Erythroblast (primary cell): ENCODE measurements around the gene CPSF3.
"Not testable (repeated sequence)": the region's sequence is repeated elsewhere in the genome, so short reads cannot be mapped to it uniquely, and the experiment has no call there.

ENCODE experiments used
- DNase-seq, 2 experiments: peaks; one replicate each; lab custom pipeline; 2025; lab: John Stamatoyannopoulos, UW
- GATA1 ChIP-seq: IDR thresholded peaks from 2 replicates; pipeline ENCODE4 v1.6.1; 2011; ENCODE audit warnings: low read depth, mild to moderate bottlenecking, control low read depth, low read length, moderate library complexity
- POLR2A ChIP-seq: IDR thresholded peaks from 2 replicates; pipeline ENCODE4 v1.6.1; 2011; ENCODE audit warnings: mild to moderate bottlenecking, low read length

The CPSF3 gene

DNA sequence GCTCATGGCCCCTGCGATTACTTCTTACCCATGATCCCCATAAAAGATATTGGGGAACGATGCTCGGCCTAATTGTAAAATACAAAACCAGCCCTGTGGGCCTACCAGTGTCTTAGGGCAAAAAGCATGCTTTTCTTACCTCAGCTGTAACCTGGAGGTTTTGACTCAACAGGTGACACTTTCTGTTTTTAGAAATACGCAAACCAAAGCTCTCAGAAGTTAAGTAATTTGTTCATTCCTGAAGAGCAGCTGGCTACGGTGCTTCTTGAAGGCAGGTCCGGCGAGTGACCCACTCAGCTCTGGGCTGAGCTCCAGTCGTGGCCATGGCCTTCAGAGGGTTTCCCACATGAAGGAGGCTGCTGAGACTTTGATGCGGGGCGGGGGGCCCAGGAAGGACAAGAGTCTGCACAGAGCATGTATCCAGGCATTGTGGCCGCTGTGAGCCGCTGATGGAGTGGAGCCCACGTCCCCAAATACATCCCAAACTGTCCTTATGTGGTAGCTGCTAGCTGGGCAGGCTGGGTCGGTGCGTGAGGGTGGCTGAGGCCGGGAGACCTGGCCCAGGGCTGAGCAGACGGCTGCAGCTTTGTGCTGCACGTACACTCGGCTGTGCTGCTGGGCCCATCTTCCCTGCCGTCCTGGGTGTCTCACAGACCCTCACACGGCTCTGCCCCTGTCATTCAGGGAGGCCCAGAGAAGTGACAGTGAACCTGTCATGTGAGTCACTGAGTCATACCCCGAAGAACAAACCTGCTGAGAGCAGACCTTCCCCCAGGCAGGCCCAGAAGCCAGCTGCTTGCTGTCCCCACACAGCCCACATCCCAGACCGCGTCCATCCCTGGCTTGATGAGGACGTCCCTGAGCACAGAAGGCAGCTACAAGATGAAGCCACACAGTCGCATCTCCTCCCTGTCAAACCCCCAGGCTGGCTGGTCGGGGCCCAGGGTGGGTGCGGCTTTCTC lies 34.2 kb upstream of the CPSF3 start:
- no peak for DNase-seq
- no peak for TF ChIP-seq POLR2A
- no peak for TF ChIP-seq GATA1

DNA sequence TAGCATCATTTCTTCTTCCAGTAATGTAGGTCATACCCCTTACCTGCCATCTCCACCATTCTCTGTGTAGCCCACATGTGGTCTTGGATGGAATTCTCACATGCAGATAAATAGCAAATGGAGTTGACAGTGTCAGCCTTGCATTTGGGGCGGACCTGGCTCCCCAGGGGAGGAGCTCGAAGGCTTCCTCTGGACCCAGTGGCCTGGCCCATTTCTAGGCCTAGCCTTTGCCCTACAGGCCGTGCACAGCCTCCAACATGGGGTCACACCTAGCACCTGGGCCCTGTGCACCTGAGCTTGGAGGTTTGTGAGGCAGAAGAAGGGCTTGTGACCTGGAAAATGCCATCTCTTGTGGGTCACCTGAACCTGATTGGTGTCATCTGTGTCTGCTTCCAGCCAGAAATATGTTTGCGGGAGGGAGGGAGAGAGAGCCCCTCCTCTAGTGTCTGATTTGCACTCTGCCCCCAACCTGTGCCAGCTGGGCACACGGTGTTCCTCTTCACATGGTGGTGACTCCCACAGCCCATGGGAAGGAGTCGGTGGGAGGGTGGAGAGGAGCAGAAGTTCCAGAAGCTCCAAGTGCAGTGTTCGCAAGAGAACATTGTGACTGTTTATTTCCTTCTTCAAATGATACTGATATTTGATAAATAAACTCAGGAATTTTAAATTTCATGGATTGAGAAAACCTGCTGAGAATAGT lies 33.2 kb upstream of the CPSF3 start:
- TF ChIP-seq POLR2A: no peak
- TF ChIP-seq GATA1: no peak
- DNase-seq: no peak

DNA sequence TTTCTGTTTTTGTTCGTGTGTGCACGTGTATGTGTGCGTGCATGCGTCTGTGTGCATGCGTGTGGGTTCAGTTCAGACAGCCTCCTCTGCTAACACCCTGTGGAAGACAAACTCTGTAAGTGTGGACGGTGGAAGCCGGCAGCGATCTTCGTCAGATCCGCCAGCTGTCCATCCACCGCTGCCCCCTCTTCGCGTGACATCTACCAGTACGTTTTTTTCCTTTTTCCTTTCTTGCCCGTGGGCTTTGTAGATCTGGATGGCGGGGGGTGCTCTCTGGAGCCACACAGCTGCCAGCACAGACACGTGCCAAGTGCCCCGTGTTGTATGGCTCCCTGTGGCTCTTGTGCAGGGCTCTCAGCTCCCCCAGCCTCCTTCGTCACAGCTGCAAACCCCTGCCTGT lies 32.5 kb upstream of the CPSF3 start:
- no peak for DNase-seq
- TF ChIP-seq GATA1 (no peak), POLR2A (no peak)

DNA sequence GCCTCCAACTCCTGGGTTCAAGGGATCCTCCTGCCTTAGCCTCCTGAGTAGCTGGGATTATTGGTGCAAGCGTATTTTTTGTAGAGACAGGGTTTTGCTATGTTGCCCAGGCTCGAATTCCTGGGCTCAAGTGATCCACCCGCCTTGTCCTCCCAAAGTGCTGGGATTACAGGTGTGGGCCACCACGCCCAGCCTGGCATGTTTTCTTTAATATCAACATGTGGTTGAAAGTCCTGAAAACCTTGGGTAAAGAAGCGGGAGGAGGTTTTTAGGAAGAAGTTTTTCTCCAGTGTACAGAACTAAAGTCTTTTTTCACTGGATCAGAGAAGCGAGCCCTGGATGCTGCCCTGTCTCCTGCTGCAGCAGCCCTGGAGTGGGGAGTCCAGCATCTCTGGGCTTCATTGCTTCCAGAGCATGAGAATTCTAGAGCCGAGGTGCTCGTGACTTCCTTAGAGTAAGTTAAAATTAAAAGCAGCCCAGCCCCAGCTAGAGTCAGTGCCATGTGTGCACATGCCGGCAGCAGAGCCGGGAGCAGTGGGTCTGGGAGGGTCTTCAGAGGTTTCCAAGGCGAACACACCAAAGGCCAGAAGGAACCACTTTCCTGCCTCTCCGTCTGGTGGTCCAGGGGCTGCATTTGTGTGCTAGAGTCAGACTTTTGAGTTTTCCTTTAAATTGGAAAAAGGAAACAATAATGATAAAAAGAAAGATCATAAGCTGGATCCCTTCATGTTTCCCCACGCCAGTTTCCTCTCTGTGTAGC lies 31.3 kb upstream of the CPSF3 start:
- TF ChIP-seq POLR2A (no peak), GATA1 (no peak)
- DNase-seq: no peak

DNA sequence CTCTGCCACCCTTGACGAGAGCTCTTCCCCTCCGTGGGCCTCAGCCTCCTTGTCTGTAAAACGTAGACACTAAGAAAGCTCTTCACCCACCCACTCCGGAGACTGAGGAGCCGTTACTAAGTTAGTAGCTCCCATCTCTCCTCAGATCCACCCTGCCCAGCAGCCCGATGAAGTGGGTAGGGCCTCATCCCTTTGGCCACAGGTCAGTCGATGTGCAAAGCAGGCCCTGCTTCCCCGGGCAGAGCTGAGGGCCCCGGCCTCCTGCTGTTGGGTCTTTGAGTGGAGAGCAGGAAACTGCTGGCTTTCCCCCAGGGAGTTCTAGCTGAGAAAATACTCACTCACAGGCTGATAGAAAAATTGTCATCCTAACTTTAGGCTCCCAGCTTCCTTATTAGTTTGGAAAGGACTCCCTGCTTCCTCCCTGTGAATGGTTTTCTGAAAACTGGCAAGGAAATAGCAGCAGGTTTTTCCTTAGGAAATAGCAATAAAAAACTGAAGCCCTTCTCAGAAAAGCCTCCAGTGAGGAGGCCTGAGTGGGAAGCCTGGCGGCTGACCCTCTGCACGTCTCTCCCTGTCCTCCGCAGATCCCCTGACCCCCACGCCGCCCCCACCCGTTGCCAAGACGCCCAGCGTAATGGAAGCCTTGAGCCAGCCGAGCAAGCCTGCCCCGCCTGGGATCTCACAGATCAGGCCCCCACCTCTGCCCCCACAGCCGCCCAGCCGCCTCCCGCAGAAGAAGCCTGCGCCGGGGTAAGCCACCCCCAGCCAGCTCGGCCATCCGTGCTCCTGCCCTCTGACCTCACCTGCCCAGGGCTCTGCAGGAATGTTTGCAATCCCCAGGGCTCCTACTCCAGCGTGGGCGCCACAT lies 30.3 kb upstream of the CPSF3 start:
- TF ChIP-seq POLR2A (no peak), GATA1 (no peak)
- no peak for DNase-seq

DNA sequence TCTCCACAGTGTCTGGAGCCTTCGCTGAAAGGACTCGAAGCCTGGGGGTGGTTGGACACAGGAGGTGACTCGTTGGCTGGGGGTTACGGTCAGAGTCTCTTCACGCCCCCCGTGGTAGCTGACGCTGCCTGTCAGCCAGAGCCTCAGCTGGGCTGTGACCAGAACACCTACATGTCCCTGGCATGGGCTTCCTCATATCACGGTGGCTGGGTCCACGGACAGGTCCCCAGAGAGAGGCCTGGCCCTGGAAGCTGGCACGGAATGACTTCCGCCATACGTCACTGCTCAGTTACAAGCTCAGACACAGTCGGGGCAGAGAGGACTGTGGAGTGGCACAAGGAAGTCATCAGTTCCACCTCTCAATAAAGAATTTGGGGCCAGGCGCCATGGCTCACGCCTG lies 28.6 kb upstream of the CPSF3 start:
- TF ChIP-seq GATA1 (no peak), POLR2A (no peak)
- no peak for DNase-seq

DNA sequence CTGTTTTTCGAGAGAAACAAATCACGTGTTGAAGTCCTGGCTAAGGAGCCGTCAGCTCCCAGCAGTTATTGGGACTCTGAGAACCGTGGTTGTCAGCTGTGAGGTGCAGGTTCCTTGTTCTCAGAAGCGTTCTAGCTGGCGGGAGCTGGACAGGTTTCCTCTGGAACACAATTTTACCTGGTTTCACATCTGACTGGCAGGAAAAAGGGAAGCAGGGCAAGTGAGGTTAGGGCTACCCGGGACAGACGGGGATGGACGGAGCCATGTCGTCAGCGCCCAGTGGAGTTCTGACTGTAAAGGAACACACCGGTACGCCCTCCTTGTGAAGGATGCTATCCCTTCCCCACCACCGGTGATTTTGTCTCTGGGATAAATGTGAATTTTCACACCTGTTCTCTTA lies 26.3 kb upstream of the CPSF3 start:
- TF ChIP-seq POLR2A (no peak), GATA1 (no peak)

DNA sequence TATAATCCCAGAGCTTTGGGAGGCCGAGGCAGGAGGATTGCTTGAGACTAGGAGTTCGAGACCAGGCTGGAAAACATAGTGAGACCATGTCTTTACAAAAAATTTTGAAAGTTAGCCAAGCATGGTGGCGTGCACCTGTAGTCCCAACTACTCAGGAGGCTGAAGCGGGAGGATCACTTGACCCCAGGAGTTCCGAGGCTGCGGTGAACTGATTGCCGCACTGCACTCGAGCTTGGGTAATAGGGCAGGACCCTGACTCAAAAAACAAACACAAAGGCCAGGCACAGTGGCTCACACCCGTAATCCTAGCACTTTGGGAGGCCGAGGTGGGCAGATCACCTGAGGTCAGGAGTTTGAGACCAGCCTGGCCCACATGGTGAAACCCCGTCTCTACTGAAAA lies 25.2 kb upstream of the CPSF3 start:
- not testable (repeated sequence) for DNase-seq

More for the DNA sequence above, 26.3 kb upstream of the CPSF3 start:
- DNase-seq: no peak

DNA sequence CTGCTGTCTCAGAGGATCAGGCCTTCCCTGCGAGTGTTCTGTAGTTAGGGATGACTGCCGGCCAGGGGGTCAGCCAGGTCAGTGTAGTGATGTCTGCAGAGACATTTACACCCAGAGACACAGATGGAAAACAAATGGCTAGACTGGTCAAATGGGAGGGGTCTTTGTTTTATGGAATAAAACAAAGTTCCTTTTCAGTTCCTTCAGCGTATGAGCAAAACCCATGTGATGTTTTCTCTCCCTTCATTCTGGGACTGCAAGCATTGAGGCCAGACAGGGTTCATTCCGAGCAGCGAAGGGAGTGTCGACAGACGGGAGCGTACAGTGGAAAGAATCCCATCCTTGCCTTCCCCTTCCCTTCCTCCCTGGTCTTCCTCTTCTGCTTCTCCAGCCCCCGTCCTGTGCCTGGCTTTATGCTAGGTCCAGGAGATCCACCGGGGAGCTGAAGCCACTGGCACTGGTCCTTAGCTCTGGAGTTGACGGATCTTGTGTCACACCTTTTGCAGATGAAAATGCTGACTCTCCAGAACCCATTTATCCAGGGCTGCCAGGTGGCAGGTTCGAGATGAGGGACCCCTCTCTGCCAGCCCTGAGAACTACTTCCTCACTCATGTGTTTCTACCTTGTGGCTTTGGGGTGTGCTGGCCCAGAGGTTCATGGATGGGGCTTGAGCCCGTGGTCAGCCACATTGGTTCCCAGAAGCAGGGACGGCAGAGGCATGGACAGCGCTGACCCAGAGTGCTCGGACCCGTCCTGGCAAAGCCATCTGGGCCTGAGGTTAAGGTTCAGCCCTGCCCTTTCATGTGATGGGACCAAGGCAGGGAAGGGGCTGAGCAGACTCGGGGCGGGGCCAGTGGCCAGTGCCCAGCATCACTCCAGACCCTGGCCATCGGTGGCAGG lies 24.3 kb upstream of the CPSF3 start:
- no peak for TF ChIP-seq POLR2A
- TF ChIP-seq GATA1: no peak
- no peak for DNase-seq

DNA sequence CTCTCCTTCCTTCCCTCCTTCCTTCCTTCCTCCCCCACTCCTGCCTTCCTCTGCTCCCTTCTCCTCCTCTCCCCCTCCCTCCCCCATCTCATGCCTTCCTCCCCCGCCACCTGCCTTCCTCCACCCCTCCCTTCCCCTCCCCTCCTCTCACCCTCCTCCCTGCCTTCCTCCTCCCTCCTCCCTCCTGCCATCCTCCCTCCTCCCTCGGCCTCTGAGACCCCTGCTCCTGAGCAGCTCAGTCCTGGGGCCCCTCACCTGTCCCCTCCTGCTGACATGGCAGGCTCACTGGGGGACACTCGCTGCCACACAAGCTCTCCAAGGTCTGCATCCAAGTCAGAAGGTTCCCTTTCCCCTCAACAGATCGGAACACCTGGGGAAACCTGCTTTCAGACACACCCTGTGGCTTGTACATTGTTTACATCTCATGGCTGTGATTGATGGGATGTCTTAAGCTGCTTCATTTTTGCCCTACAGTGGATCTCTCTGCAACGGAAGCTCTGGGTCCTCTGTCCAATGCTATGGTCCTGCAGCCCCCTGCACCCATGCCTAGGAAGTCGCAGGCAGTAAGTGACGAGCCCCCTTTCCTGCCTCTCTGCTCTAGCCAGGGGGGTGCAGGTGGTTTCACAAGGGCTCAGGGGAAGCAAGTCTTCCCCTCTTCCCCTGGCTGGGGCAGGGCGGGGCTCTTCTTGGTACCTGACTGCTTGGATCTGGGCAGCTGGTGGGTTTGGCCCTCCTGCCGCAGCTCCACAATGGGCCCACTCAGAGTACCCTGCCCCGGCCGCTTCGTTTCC lies 23.0 kb upstream of the CPSF3 start:
- TF ChIP-seq POLR2A (no peak), GATA1 (no peak)
- DNase-seq: no peak

DNA sequence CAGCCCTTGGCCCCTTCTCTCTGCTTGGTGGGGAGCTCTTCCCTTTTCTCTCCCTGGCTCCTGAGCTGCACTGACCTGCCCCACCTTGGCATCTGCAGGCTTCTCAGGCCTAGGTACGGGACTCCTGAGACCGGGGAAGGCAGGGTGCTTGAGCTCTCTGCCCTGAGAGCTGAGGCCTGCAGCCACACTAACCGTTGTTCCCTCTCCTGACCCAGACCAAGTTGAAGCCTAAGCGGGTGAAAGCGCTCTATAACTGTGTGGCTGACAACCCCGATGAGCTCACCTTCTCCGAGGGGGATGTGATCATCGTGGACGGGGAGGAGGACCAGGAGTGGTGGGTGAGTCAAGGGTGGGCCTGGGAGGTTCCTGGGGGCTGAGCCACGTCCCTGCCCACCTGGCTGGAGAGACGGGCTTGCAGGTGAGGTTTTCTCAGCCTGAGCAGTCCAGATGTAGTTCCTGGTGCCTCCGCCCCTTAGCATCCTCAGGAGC lies 22.4 kb upstream of the CPSF3 start:
- DNase-seq: no peak
- TF ChIP-seq GATA1: no peak
- TF ChIP-seq POLR2A: no peak
